Measurements from ENCODE around the gene FBXW5. TPM values are rescaled to one million over a fixed set of nuclear protein-coding genes. Genes with fewer than 3 reads are reported as not detected.

The FBXW5 gene
- total and polyA plus RNA-seq, 2 experiments from 2014 or later, result 27.0 to 111 TPM

GRCh38 chr9:136899196-136899595 lies 45.3 kb downstream of the FBXW5 start (continued):
- TF ChIP-seq CTCF (conservative IDR thresholded peaks at IDR 0.05; ENCODE audit: low read depth in 2 of 2), result no peak
- TF ChIP-seq EZH2phosphoT487 (IDR thresholded peaks at IDR 0.05; ENCODE audit: unreplicated experiment), result no peak
- no peak for TF ChIP-seq NANOG (IDR thresholded peaks at IDR 0.05; ENCODE audit: borderline replicate concordance)
- no peak for TF ChIP-seq ZNF114 (CRISPR knock-in tag; IDR thresholded peaks at IDR 0.05)
- TF ChIP-seq JUNB (IDR thresholded peaks at IDR 0.05; ENCODE audit: unreplicated experiment), result no peak
- TF ChIP-seq ETS1 (IDR thresholded peaks at IDR 0.05), result no peak

- H4K20me1 ChIP-seq (replicated peaks; ENCODE audit: insufficient read depth), result peaks cover 26% of the 10 kb centered on the region
- no peaks in the 10 kb centered on the region for H3K27me3 ChIP-seq (ENCODE audit: insufficient read depth)
- H3K9me3 Mint-ChIP-seq, result no peaks in the 10 kb centered on the region
- peaks cover 47% of the 10 kb centered on the region for H3K36me3 Mint-ChIP-seq (ENCODE audit: low read depth)
- no peak for DNase-seq (ENCODE audit: low spot score)
- H3K4me3 ChIP-seq, result no peak overlapping the region
- H3F3A ChIP-seq (replicated peaks; ENCODE audit: low read depth), result 0 out of 2 replicates have a peak, but pooled peaks cover 9% of the 10 kb centered on the region
- no peak overlapping the region for H2AFZ ChIP-seq
- ATAC-seq, result no peak
- no peak overlapping the region for H3K27ac ChIP-seq (ENCODE audit: low read depth)
- H3K4me3 Mint-ChIP-seq, result no peak overlapping the region
- H3K36me3 ChIP-seq (ENCODE audit: insufficient read depth), result peaks cover 21% of the 10 kb centered on the region
- H3K27me3 Mint-ChIP-seq (ENCODE audit: insufficient read depth, low read depth, poor library complexity), result peaks cover 4% of the 10 kb centered on the region
- H3K4me1 ChIP-seq (ENCODE audit: insufficient read depth), result no peaks in the 10 kb centered on the region
- H3K9me2 ChIP-seq (ENCODE audit: insufficient read depth), result no peaks in the 10 kb centered on the region
- H3K27ac Mint-ChIP-seq, result no peak overlapping the region
- peaks cover 2% of the 10 kb centered on the region; the same call in 1 of the 3 replicates for H3K4me1 Mint-ChIP-seq
- no peak overlapping the region for H3K4me2 ChIP-seq
- H3K79me2 ChIP-seq (replicated peaks; ENCODE audit: insufficient read depth), result peaks cover 37% of the 10 kb centered on the region
- no peak for TF ChIP-seq ZNF114 (CRISPR knock-in tag; IDR thresholded peaks at IDR 0.05)
- TF ChIP-seq CTCF (conservative IDR thresholded peaks at IDR 0.05; ENCODE audit: low read depth in 2 of 2), result no peak
- TF ChIP-seq ZNF462 (CRISPR knock-in tag; IDR thresholded peaks at IDR 0.05), result no peak
- TF ChIP-seq EZH2phosphoT487 (IDR thresholded peaks at IDR 0.05; ENCODE audit: unreplicated experiment), result no peak
- TF ChIP-seq POLR2AphosphoS5 (IDR thresholded peaks at IDR 0.05; ENCODE audit: low read depth), result no peak
- no peak for TF ChIP-seq JUNB (IDR thresholded peaks at IDR 0.05; ENCODE audit: unreplicated experiment)
- no peak for TF ChIP-seq REST (IDR thresholded peaks at IDR 0.05; ENCODE audit: unreplicated experiment)
Observed at GRCh38 chr9:136898483-136899100, 45.9 kb downstream of the FBXW5 start.
